ELR (cell line): ENCODE data around the gene SLC29A4.
"Not testable (repeated sequence)": the region's sequence is repeated elsewhere in the genome, so short reads cannot be mapped to it uniquely, and the experiment has no call there.

Experiments
- DNase-seq: peaks from one replicate; pipeline ENCODE4 v3.0.0-alpha.2; 2015; ENCODE audit warnings: low read depth

Gene SLC29A4

DNA sequence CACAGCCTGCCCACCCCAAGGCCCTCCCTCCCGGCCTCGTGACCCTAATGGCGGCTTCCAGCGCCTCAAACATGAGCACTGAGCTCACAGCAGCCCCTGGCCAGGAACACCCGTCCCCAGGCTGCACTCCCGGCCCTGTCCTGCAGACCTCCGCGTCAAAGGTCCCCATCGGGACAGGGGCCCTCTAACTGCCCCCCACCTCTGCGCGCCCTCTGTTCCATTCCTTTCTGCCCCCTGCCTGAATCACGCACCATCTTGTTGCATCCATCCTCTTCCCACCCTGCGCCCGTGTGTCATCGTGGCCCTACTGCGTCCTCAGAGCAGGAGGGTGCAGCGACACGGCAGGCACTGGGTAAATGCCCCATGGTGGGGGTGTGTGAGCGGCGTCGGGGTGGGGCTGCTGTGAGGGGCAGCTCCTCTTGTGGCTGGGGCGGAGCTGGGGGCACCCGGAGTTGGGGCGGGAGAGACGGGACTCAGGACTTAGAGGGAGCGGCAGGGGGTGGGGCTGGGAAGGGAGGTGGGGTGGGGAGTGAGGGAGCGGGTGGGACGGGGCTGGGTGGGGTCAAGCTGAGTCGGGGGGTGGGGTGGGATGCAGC, 13.4 kb downstream of the SLC29A4 start:
- no peak for DNase-seq

DNA sequence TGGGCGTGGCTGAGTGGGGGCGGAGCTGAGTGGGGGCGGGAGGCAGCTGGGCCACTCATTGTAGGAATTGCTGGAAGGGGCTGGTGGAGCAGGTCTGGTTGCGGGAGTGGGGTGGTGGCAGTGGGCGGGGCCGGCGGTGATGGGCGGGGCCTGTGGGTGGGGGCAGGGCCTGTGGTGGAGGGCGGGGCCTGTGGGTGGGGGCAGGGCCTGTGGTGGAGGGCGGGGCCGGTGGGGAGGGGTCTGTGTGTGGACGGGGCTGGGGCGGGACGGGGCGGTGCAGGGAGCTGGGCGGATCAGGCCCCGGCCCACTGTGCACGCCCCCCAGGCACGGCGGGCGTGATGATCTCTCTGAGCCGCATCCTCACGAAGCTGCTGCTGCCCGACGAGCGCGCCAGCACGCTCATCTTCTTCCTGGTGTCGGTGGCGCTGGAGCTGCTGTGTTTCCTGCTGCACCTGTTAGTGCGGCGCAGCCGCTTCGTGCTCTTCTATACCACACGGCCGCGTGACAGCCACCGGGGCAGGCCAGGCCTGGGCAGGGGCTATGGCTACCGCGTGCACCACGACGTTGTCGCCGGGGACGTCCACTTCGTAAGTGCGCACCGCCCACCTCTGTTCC, 14.0 kb downstream of the SLC29A4 start:
- DNase-seq: no peak

GRCh38 chr7:5300366-5300765, 17.6 kb downstream of the SLC29A4 start:
- DNase-seq: no peak

DNA sequence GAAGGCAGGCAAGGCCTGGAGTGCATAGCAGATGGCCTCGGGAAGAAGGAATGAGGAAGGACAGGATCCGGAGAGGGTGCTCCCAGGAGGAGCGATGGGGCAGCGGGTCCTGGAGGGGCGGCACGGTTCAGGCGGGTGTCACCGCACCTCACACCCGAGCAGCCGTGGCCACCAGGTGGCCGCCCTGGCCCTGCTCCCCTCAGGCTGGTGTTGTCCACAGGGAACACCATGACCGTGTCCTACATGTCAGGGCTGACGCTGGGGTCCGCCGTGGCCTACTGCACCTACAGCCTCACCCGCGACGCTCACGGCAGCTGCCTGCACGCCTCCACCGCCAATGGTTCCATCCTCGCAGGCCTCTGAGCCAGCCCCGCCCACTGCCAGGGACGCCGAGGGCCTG, 19.8 kb downstream of the SLC29A4 start:
- DNase-seq: no peak

- DNase-seq: no peak
Observed at GRCh38 chr7:5303061-5303460, 20.3 kb downstream of the SLC29A4 start.

- no peak for DNase-seq
Observed at GRCh38 chr7:5303591-5304505, 21.1 kb downstream of the SLC29A4 start.

- not testable (repeated sequence) for DNase-seq
Observed at GRCh38 chr7:5305050-5305449, 22.3 kb downstream of the SLC29A4 start.

DNA sequence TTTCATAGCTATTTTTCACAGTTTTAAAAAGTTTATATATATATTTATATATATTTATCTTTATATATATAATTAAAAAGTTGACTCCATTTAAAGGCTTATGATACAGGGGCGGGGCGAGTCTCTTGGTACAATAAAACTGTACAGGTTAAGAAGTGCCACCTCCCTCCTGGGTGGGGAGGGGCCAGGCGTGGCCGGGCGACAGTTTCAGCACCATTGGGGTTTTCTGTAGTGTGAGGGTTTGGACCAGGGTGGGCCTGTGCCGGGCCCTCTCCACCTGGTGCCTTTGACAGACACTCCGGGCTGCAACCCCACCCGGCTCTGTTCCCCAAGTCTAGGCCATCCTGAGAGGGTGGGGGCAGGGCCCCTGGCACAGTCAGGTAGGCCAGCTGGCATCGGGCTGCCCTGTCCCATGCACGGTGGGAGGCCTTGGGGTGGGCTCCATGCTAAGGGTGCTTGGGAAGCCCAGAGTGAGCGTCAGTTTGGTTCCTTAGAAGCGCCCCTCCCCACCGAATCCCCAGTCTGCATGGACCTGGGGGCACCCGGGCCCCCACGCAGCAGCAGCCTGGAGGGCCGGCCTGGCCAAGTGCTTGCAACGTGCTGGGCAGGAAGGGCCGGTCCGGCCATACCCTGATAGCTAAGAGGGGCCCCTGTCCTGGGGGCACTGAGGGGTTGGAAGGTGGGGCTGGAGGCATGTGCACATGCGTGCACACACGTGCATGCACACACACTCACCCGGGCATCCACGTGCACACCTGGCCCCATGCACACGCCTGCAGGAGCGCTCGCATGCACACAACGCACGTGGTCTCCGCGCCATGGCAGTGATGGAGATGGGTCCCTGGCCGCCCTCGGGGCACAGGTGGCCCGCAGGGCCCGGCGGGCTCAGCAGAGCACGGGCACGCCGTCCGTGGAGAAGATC, 24.7 kb downstream of the SLC29A4 start:
- not testable (repeated sequence) for DNase-seq

- no peak for DNase-seq
Observed at GRCh38 chr7:5309146-5309545, 26.4 kb downstream of the SLC29A4 start.

DNA sequence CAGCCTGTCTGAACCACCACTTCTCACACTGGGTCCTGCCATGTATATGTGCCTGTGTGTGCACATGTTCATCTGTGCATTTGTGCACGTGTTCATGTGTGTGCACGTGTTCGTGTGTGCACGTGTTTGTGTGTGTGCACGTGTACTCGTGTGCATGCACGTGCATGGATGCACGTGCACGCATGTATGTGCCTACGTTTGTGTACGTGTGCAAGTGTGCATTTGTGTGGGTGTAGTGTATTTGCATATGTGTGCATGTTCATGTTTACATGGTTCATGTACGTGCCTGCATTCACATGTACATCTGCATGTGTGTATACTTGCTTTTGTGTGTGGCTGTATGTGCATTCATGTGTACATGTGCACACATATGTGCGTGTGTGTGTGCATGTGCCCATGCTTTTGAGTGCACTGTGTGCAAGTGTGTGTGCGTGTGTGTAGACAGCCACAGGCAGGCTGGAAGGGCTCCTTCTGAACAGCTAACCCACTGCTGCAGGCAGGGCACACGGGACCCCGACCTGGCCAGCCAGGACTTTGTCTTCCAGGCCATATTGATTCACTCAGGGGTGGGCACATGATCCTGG, 28.2 kb downstream of the SLC29A4 start:
- no peak for DNase-seq

DNA sequence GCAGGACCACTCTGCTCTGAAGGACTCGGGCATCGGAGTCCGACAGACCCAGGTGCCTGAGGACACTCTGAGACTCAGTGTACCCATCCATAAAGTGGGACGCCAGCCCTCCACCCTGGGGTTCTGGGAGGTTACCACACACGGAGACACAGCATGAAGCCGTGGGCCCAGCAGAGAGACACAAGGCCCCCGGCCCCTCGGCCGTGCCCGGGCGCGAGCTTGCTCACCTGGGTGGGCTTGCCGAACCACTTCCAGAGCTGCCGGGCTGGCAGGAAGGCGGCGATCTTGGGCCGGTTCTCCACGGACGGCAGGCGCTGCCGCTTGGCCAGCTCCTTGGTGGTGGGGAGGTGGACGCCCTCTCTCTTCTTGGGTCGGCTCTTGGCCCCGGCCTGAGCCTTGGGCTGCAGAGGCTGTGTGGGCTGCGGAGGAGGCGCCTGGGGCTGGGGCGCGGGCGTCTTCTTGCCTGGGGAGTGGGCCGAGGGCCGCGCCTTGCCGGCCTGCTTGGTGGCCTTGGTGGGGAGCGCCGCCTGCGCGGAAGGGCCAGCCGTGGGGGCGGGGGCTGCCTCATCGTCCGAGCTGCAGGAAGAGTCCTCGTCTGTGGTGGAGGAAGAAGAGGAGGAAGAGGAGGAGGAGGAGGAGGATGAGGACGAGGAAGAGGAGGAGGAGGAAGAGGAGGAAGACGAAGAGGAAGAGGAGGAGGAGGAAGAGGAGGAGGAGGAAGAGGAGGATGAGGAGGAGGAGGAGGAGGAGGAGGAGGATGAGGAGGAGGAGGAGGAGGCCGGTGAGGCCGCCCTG, 29.7 kb downstream of the SLC29A4 start:
- not testable (repeated sequence) for DNase-seq

GRCh38 chr7:5313076-5313885, 30.5 kb downstream of the SLC29A4 start:
- not testable (repeated sequence) for DNase-seq

GRCh38 chr7:5314864-5315263, 32.1 kb downstream of the SLC29A4 start:
- DNase-seq: no peak

DNA sequence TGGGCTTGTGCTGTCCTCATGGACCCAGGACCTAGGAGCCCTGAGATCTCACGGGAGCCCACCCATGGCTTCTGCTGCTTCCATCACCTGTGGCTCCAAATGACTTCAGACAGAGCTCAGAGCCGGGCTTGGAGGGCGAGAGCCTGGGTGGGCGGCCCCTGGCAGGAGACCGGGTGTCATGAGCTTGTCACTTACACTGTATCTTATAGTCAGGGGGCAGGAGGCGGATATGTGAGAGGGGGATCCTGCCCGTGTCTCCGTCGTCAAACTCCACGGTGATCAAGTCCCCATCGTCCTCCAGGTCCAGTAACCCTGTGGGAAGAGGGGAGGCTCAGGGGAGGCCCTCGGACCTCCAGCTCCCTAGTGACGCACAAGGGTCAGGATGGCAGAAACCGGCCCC, 33.0 kb downstream of the SLC29A4 start:
- DNase-seq: no peak

GRCh38 chr7:5318613-5319012, 35.9 kb downstream of the SLC29A4 start:
- DNase-seq: not testable (repeated sequence)

GRCh38 chr7:5320391-5320790, 37.6 kb downstream of the SLC29A4 start:
- no peak for DNase-seq

DNA sequence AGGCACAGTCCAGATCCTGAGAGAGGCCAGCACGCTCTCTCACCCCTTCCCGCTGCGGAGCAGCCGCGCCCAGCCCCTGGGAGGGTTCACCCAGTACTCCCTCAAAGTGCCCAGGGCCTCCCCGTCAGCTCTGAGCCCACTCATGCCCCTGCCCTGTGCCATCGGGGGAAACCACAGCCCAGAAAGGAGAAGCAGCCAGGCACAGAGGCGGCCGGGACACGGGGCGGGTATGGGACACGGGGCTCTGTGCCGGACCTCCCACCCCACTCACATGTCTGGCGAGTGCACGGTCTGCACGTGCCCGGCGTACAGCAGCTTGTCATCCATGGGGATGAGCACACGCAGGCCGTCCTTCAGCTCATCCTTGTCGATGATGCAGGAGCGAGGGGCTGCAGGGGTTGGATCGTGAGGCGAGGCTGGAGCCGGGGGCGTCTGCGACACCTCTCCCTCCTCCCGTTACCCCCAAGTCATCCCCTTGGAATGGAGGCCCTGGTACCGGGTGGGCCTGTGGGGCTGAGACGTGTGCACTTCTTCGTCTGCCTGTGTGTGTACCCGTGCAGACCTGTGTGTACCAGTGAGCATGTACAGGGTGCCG, 38.2 kb downstream of the SLC29A4 start:
- DNase-seq: no peak

DNA sequence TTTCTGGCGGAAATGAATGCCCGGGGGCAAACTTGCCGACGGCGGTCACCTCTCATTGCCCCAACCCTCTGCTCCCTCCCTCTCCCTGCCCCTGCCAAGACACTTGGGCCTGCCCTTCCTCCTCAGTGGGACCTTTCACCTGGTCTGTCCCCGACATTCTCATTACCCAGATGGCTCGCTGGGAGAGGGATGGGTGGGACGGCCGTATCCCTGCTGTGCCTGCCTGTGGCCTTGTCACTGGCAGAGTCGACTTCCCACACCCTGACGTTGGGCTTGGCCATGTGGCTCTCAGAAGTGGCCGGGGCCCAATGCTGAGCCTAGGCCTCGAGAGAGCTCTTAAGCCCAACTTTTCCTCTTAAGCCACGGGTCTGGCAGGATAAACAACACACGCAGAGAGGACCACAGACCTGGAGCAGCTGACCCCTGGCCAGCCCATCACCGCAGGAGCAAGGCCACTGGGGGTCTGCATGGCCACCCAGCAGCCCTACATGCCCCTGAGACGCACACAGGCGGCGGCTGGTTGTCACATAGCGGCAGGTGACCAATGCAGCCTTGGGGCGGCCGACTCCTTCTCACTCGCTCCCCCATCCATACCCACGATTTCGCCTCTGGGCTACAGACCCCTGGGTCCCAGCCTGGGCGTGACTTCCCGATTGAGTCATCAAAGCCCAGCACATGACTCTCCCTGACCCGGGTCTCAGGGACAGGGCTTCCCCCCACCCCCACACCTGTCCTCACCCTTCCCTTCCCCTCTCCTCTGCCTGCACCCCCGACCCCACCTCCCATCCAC, 40.1 kb downstream of the SLC29A4 start:
- DNase-seq: no peak
